HCT116 (cell line): ENCODE results near the gene CDH22. TPM values are rescaled to one million over a fixed set of nuclear protein-coding genes. Genes with fewer than 3 reads are reported as not detected.

ENCODE experiments used
- ATAC-seq: fragments of 200-7000 bp; cut with Tn5 transposase; 2 replicates; pipeline ENCODE4 v1.9.1; 2020; ENCODE audit warnings: mild to moderate bottlenecking, moderate library complexity
- BruUV-seq: library from RNA; stranded (reverse); fragments of 400-500 nt; replicated peaks from 2 replicates; lab custom pipeline; 2021; lab: Mats Ljungman, UMichigan
- CTCF ChIA-PET: fragments of 300-600 bp; sonication (Branson Sonifier 250); formaldehyde crosslinking; loops from one replicate; lab custom pipeline; 2021; ENCODE audit warnings: antibody characterized with exemption; lab: Charles Lee
- POLR2A ChIA-PET: fragments of 300-600, 350-600 bp; sonication (Branson Sonifier 250); formaldehyde crosslinking; loops from one replicate; lab custom pipeline; 2021; ENCODE audit warnings: antibody characterized with exemption; lab: Charles Lee
- RAD21 ChIA-PET, 2 experiments: fragments of 300-600 bp; sonication (Branson Sonifier 250); formaldehyde crosslinking; loops; one replicate each; lab custom pipeline; 2023; ENCODE audit warnings: low total read pairs in 2 of 2; ENCODE audit not compliant: uncharacterized antibody in 2 of 2, unreplicated experiment in 2 of 2, low non-redundant PET in 1 of 2; lab: Charles Lee
- DNase-seq: peaks from one replicate; pipeline ENCODE4 v3.0.0-alpha.2; 2010; ENCODE audit warnings: low read depth, low spot score
- H2AFZ ChIP-seq: fragments of 200-600 bp; shearing (Covaris generic), sonication (generic); 2 replicates; pipeline ENCODE4 v1.6.1; 2017; ENCODE audit warnings: low read depth, mixed run types, mixed read lengths, antibody characterized with exemption, low read length; ENCODE audit not compliant: poor library complexity, severe bottlenecking
- H3K27ac ChIP-seq: 2 replicates; pipeline ENCODE4 v1.5.1; 2012; ENCODE audit warnings: low read depth, low read length
- H3K27me3 ChIP-seq: fragments of 200-600 bp; sonication (generic); 2 replicates; pipeline ENCODE4 v1.6.1; 2016; ENCODE audit warnings: mixed run types, low read length, mixed read lengths; ENCODE audit not compliant: insufficient read depth
- H3K36me3 ChIP-seq, 2 experiments: fragments of 200-500 bp in 1 of 2; fragments of 200-600 bp in 1 of 2; sonication (Bioruptor generic) in 1 of 2; sonication (generic) in 1 of 2; 2 replicates each; pipeline versions ENCODE4 v1.5.1 to v1.6.1; 2014 to 2016; ENCODE audit warnings: low read length in 2 of 2, inconsistent platforms in 1 of 2, mixed read lengths in 1 of 2, mixed run types in 1 of 2; ENCODE audit not compliant: insufficient read depth in 2 of 2, control insufficient read depth in 1 of 2
- H3K4me1 ChIP-seq, 2 experiments: fragments of 200-600 bp in 1 of 2; sonication (generic) in 1 of 2; 2 replicates each; pipeline versions ENCODE4 v1.5.1 to v1.6.1; 2012 to 2017; ENCODE audit warnings: low read length in 2 of 2, inconsistent platforms in 1 of 2, mild to moderate bottlenecking in 1 of 2, mixed read lengths in 1 of 2, mixed run types in 1 of 2, moderate library complexity in 1 of 2; ENCODE audit not compliant: insufficient read depth in 2 of 2, control insufficient read depth in 1 of 2
- H3K4me2 ChIP-seq: fragments of 200-600 bp; sonication (generic); 2 replicates; pipeline ENCODE4 v1.6.1; 2017; ENCODE audit warnings: mixed run types, low read length, mixed read lengths
- H3K4me3 ChIP-seq, 2 experiments: fragments of 200-600 bp in 1 of 2; sonication (generic) in 1 of 2; replicated peaks in 1 of 2; 2 replicates each; pipeline ENCODE4 v1.5.1; 2011 to 2016; ENCODE audit warnings: low read length in 2 of 2, control low read depth in 1 of 2, low read depth in 1 of 2, mild to moderate bottlenecking in 1 of 2, mixed read lengths in 1 of 2, mixed run types in 1 of 2
- H3K79me2 ChIP-seq: fragments of 200-600 bp; sonication (generic); 2 replicates; pipeline ENCODE4 v1.6.1; 2017; ENCODE audit warnings: mild to moderate bottlenecking, mixed run types, low read length, moderate library complexity, mixed read lengths; ENCODE audit not compliant: insufficient read depth
- H3K9ac ChIP-seq: fragments of 200-600 bp; sonication (generic); 2 replicates; pipeline ENCODE4 v1.6.1; 2016; ENCODE audit warnings: low read length, mixed read lengths
- H3K9me2 ChIP-seq: fragments of 200-600 bp; sonication (generic), shearing (Covaris generic); 2 replicates; pipeline ENCODE4 v1.6.1; 2017; ENCODE audit warnings: mixed run types, mild to moderate bottlenecking, moderate library complexity; ENCODE audit not compliant: insufficient read depth
- H3K9me3 ChIP-seq, 2 experiments: fragments of 200-500 bp in 1 of 2; fragments of 200-600 bp in 1 of 2; sonication (Bioruptor generic) in 1 of 2; sonication (generic) in 1 of 2; 2 replicates each; pipeline ENCODE4 v1.6.1; 2014 to 2017; ENCODE audit warnings: low read length in 2 of 2, mixed read lengths in 2 of 2, inconsistent platforms in 1 of 2, low read depth in 1 of 2, mild to moderate bottlenecking in 1 of 2, mixed run types in 1 of 2, moderate library complexity in 1 of 2; ENCODE audit not compliant: control insufficient read depth in 1 of 2, insufficient read depth in 1 of 2
- H4K20me1 ChIP-seq: fragments of 200-600 bp; sonication (generic), shearing (Covaris generic); 2 replicates; pipeline ENCODE4 v1.6.1; 2017; ENCODE audit warnings: mixed run types, mild to moderate bottlenecking, moderate library complexity; ENCODE audit not compliant: insufficient read depth
- CBX3 ChIP-seq: IDR thresholded peaks from 2 replicates; pipeline ENCODE4 v1.6.1; 2012; ENCODE audit warnings: low read depth
- EGR1 ChIP-seq: IDR thresholded peaks from 2 replicates; pipeline ENCODE4 v1.6.1; 2012; ENCODE audit warnings: low read depth
- EZH2 ChIP-seq: fragments of 200-600 bp; sonication (generic); IDR thresholded peaks from 2 replicates; pipeline ENCODE4 v1.6.1; 2017; ENCODE audit warnings: antibody characterized with exemption, mixed run types
- POLR2A ChIP-seq: IDR thresholded peaks from 2 replicates; pipeline ENCODE4 v1.7.0; 2011; ENCODE audit warnings: borderline replicate concordance; ENCODE audit not compliant: insufficient read depth, insufficient read length; ENCODE audit errors: extremely low read depth
- POLR2AphosphoS5 ChIP-seq: IDR thresholded peaks from 2 replicates; pipeline ENCODE4 v1.6.1; 2011; ENCODE audit warnings: mild to moderate bottlenecking, low read depth, low read length, moderate library complexity
- REST ChIP-seq: IDR thresholded peaks from 2 replicates; pipeline ENCODE4 v1.6.1; 2012; ENCODE audit warnings: low read depth
- SIN3A ChIP-seq: IDR thresholded peaks from 2 replicates; pipeline ENCODE4 v1.6.1; 2012; ENCODE audit warnings: low read depth
- TCF7L2 ChIP-seq: IDR thresholded peaks from 2 replicates; pipeline ENCODE4 v1.7.0; 2011; ENCODE audit warnings: borderline replicate concordance, inconsistent platforms; ENCODE audit not compliant: insufficient read depth, insufficient read length; ENCODE audit errors: extremely low read depth
- ZBTB33 ChIP-seq: IDR thresholded peaks from 2 replicates; pipeline ENCODE4 v1.6.1; 2011; ENCODE audit warnings: mild to moderate bottlenecking, low read length, moderate library complexity; ENCODE audit not compliant: insufficient replicate concordance; ENCODE audit errors: extremely low read depth
- intact Hi-C: fragments of 100-400 bp; cut with micrococcal nuclease; formaldehyde crosslinking; loops from 2 replicates; pipeline ENCODE4 v1.10.0; 2022
- total RNA-seq: library from RNA; stranded (reverse); gene quantifications from one replicate; pipeline ENCODE4 v1.2.1, GENCODE V29; 2021; ENCODE audit not compliant: unreplicated experiment

The CDH22 gene
- total RNA-seq, 1 experiment from 2014 or later, result 1.8 TPM

GRCh38 chr20:46279103-46279502 is 29.2 kb downstream of the CDH22 start:
- no peak for ATAC-seq
- no TSS peak for BruUV-seq
- ChIA-PET RAD21 (no interaction called here), POLR2A (no interaction called here), CTCF (interaction anchor here (1.3 kb wide), 1 partner anchor 256 kb away, joined by 3 read pairs; no protein-coding TSS in a partner anchor)
- no peaks in the 10 kb centered on the region for H3K9me2 ChIP-seq
- no peak for DNase-seq
- peaks cover 0 to 16% of the 10 kb centered on the region in 2 experiments; a peak in 2 of 4 replicates for H3K4me1 ChIP-seq
- no peaks in the 10 kb centered on the region for H3K79me2 ChIP-seq
- no peak overlapping the region for H3K9ac ChIP-seq
- H3K27ac ChIP-seq, result no peak overlapping the region
- H4K20me1 ChIP-seq, result no peaks in the 10 kb centered on the region
- H2AFZ ChIP-seq, result no peak overlapping the region
- TF ChIP-seq REST, result no peak
- intact Hi-C loops, result no loop called here
- no peaks in the 10 kb centered on the region for H3K36me3 ChIP-seq
- no peaks in the 10 kb centered on the region for H3K9me3 ChIP-seq
- no peak overlapping the region for H3K4me2 ChIP-seq
- H3K27me3 ChIP-seq, result no peaks in the 10 kb centered on the region
- H3K4me3 ChIP-seq, result no peak overlapping the region

- no TSS peak for BruUV-seq
- DNase-seq (no peak), ATAC-seq (no peak)
- no peak overlapping the region for H3K4me3 ChIP-seq
- no peaks in the 10 kb centered on the region for H4K20me1 ChIP-seq
- POLR2A ChIA-PET, result no interaction called here
- no peaks in the 10 kb centered on the region for H3K36me3 ChIP-seq
- H3K9ac ChIP-seq, result no peak overlapping the region
- no peak overlapping the region for H2AFZ ChIP-seq
- peaks cover 0 to 5% of the 10 kb centered on the region in 2 experiments; a peak in 1 of 4 replicates for H3K4me1 ChIP-seq
- H3K9me2 ChIP-seq, result no peaks in the 10 kb centered on the region
- TF ChIP-seq ZBTB33, result no peak
- TF ChIP-seq EZH2, result no peak
- TF ChIP-seq CBX3, result no peak
- TF ChIP-seq SIN3A, result no peak
- TF ChIP-seq POLR2AphosphoS5, result no peak
- TF ChIP-seq REST, result no peak
- no peak for TF ChIP-seq TCF7L2
- no peak for TF ChIP-seq EGR1
- TF ChIP-seq POLR2A, result no peak
- H3K4me2 ChIP-seq, result no peak overlapping the region
- intact Hi-C loops, result no loop called here
- RAD21 ChIA-PET, result no interaction called here
- H3K79me2 ChIP-seq, result no peaks in the 10 kb centered on the region
- no peaks in the 10 kb centered on the region for H3K9me3 ChIP-seq
- CTCF ChIA-PET, result interaction anchor here (1.3 kb wide), 1 partner anchor 255 kb away, joined by 3 read pairs; no protein-coding TSS in a partner anchor
- H3K27ac ChIP-seq, result no peak overlapping the region
- no peaks in the 10 kb centered on the region; the same call in 1 of the 2 replicates for H3K27me3 ChIP-seq
Observed at GRCh38 chr20:46277602-46278001, 30.7 kb downstream of the CDH22 start.
